Measurements from ENCODE around the gene ARPC1B. TPM values are rescaled to one million over a fixed set of nuclear protein-coding genes. Genes with fewer than 3 reads are reported as not detected.
"Not testable (repeated sequence)": the region's sequence is repeated elsewhere in the genome, so short reads cannot be mapped to it uniquely, and the experiment has no call there.

The ARPC1B gene
- total RNA-seq, 1 donor from 2014 or later: 175 TPM

GRCh38 chr7:99355098-99355497 lies 19.4 kb upstream of the ARPC1B start:
- Mint-ChIP-seq H3K9me3 (ENCODE audit: unreplicated experiment) (no peaks in the 10 kb centered on the region), H3K4me1 (ENCODE audit: low read depth, unreplicated experiment) (no peaks in the 10 kb centered on the region), H3K27me3 (ENCODE audit: low read depth, unreplicated experiment) (no peaks in the 10 kb centered on the region), H3K36me3 (ENCODE audit: low read depth, unreplicated experiment) (peaks cover 25% of the 10 kb centered on the region), H3K4me3 (ENCODE audit: unreplicated experiment) (no peak overlapping the region), H3K27ac (ENCODE audit: unreplicated experiment) (no peak overlapping the region)
- TF ChIP-seq EZH2 (IDR thresholded peaks at IDR 0.05; ENCODE audit: insufficient read depth, low read length) (no peak), CTCF (IDR thresholded peaks at IDR 0.05; ENCODE audit: insufficient read depth, low read depth, low read length) (no peak)
- no peak overlapping the region for H3K4me2 ChIP-seq (ENCODE audit: low read length)
- H3K27me3 ChIP-seq (ENCODE audit: insufficient read depth, low read length): no peaks in the 10 kb centered on the region
- H3K9me3 ChIP-seq (ENCODE audit: insufficient read depth, low read depth, low read length): no peaks in the 10 kb centered on the region
- FAIRE-seq (no peak), DNase-seq (ENCODE audit: low read depth) (no peak)
- H3K4me1 ChIP-seq (ENCODE audit: insufficient read depth, low read length): no peaks in the 10 kb centered on the region
- H3K36me3 ChIP-seq (ENCODE audit: insufficient read depth, low read length): peaks cover 39% of the 10 kb centered on the region
- peaks cover 13% of the 10 kb centered on the region for H3K79me2 ChIP-seq (ENCODE audit: insufficient read depth, low read length)
- no peak overlapping the region for H3K9ac ChIP-seq (ENCODE audit: low read length)
- H3K4me3 ChIP-seq (ENCODE audit: insufficient read depth, low read depth, low read length): no peak overlapping the region
- H4K20me1 ChIP-seq (ENCODE audit: insufficient read depth, low read length): peaks cover 25% of the 10 kb centered on the region
- H3K27ac ChIP-seq (ENCODE audit: low read depth, low read length): no peak overlapping the region
- no peak overlapping the region for H2AFZ ChIP-seq (ENCODE audit: low read depth, low read length)

GRCh38 chr7:99357701-99358490 lies 16.6 kb upstream of the ARPC1B start:
- Histone ChIP-seq H3K9ac (ENCODE audit: low read length) (no peak overlapping the region), H3K4me3 (ENCODE audit: insufficient read depth, low read depth, low read length) (no peak overlapping the region), H3K79me2 (ENCODE audit: insufficient read depth, low read length) (peaks cover 5% of the 10 kb centered on the region), H4K20me1 (ENCODE audit: insufficient read depth, low read length) (peaks cover 18% of the 10 kb centered on the region), H3K9me3 (ENCODE audit: insufficient read depth, low read depth, low read length) (no peaks in the 10 kb centered on the region), H2AFZ (ENCODE audit: low read depth, low read length) (no peak overlapping the region), H3K4me2 (ENCODE audit: low read length) (no peak overlapping the region), H3K4me1 (ENCODE audit: insufficient read depth, low read length) (peaks cover 5% of the 10 kb centered on the region), H3K27ac (ENCODE audit: low read depth, low read length) (no peak overlapping the region), H3K27me3 (ENCODE audit: insufficient read depth, low read length) (no peaks in the 10 kb centered on the region), H3K36me3 (ENCODE audit: insufficient read depth, low read length) (peaks cover 35% of the 10 kb centered on the region)
- H3K4me1 Mint-ChIP-seq (ENCODE audit: low read depth, unreplicated experiment): peaks cover 5% of the 10 kb centered on the region
- no peaks in the 10 kb centered on the region for H3K27me3 Mint-ChIP-seq (ENCODE audit: low read depth, unreplicated experiment)
- no peak for DNase-seq (ENCODE audit: low read depth)
- no peak for TF ChIP-seq EZH2 (IDR thresholded peaks at IDR 0.05; ENCODE audit: insufficient read depth, low read length)
- TF ChIP-seq CTCF (IDR thresholded peaks at IDR 0.05; ENCODE audit: insufficient read depth, low read depth, low read length): no peak
- no peak for FAIRE-seq
- H3K9me3 Mint-ChIP-seq (ENCODE audit: unreplicated experiment): no peaks in the 10 kb centered on the region
- no peak overlapping the region for H3K27ac Mint-ChIP-seq (ENCODE audit: unreplicated experiment)
- no peak overlapping the region for H3K4me3 Mint-ChIP-seq (ENCODE audit: unreplicated experiment)
- peaks cover 14% of the 10 kb centered on the region for H3K36me3 Mint-ChIP-seq (ENCODE audit: low read depth, unreplicated experiment)

GRCh38 chr7:99358521-99358920 lies 16.0 kb upstream of the ARPC1B start:
- H3K36me3 ChIP-seq (ENCODE audit: insufficient read depth, low read length): peaks cover 38% of the 10 kb centered on the region

More at GRCh38 chr7:99358521-99358920, 16.0 kb upstream of the ARPC1B start:
- DNase-seq (ENCODE audit: low read depth); H3K4me2 ChIP-seq (ENCODE audit: low read length); H3K4me3 ChIP-seq (ENCODE audit: insufficient read depth, low read depth, low read length); FAIRE-seq; H3K4me1 Mint-ChIP-seq (ENCODE audit: low read depth, unreplicated experiment); H3K9me3 Mint-ChIP-seq (ENCODE audit: unreplicated experiment); H3K27me3 Mint-ChIP-seq (ENCODE audit: low read depth, unreplicated experiment); H3K4me3 Mint-ChIP-seq (ENCODE audit: unreplicated experiment); H2AFZ ChIP-seq (ENCODE audit: low read depth, low read length); H3K27ac Mint-ChIP-seq (ENCODE audit: unreplicated experiment); H3K9ac ChIP-seq (ENCODE audit: low read length); H3K27me3 ChIP-seq (ENCODE audit: insufficient read depth, low read length); H3K79me2 ChIP-seq (ENCODE audit: insufficient read depth, low read length); H3K9me3 ChIP-seq (ENCODE audit: insufficient read depth, low read depth, low read length); H3K27ac ChIP-seq (ENCODE audit: low read depth, low read length): not testable (repeated sequence)
- peaks cover 24% of the 10 kb centered on the region for H4K20me1 ChIP-seq (ENCODE audit: insufficient read depth, low read length)
- peaks cover 14% of the 10 kb centered on the region for H3K36me3 Mint-ChIP-seq (ENCODE audit: low read depth, unreplicated experiment)
- H3K4me1 ChIP-seq (ENCODE audit: insufficient read depth, low read length): peaks cover 11% of the 10 kb centered on the region
